ENCODE measurements around the gene SYTL1. TPM values are rescaled to one million over a fixed set of nuclear protein-coding genes. Genes with fewer than 3 reads are reported as not detected.
A peak's percentile ranks its signal among the peaks of the same experiment; 100 is the strongest.

SYTL1 gene
- total RNA-seq, 4 donors from 2014 or later = 12.4 to 23.9 (median 18.4) TPM

DNA sequence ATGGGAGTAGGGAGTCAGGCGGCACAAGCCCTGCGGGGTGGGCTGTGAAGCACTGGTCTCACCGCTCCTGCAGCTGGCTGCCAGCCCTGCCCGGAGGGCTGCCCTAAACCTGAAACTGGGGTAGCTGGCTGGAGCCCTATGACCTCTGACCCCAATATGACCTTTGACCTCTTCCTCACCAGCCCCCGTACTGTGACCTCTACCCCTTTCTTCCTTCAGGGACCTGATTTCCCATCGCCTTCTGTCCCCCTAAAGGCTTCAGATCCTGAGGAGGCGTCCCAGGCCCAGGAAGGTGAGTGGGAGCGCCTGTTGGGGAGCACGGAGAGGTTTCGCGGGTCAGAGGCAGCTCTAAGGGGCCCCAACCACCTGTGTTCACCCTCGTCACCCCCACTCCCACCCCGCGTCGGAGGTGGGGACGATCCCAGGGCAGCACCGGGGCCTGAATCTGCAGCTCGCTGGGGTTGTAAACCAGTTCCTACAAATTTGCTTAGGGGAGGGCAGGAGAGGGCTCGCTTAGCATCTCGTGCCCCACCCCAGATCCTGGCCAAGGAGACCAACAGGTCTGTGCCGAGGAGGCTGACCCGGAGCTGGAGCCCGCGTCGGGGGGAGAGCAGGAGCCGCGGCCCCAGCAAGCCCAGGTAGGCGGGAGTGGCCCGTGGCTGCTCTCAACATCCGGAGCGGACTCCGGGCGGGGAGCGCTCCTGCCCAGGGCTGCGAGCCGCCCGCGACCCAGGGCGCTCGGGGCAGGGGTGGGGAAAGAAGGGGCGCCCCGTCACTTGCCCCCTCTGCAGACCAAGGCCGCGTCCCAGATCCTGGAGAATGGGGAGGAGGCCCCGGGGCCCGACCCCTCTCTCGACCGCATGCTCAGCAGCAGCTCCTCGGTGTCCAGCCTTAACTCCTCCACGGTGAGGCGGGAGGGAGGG, 7.3 kb downstream of the SYTL1 start:
- Histone ChIP-seq H3K9me3 (no peaks in the 10 kb centered on the region), H3K27me3 (no peaks in the 10 kb centered on the region), H3K27ac (no peak overlapping the region), H3K4me1 (peaks cover 19 to 29% of the 10 kb centered on the region in 2 donors), H3K4me3 (replicated peaks in 1 of 3) (peak overlapping the region in 1 of 3 donors; percentile 31), H3K36me3 (no peaks in the 10 kb centered on the region)
- intact Hi-C loops (cut with DNase I) = no loop called here
- DNase-seq = peak; percentile 77 to 79
- no peak for TF ChIP-seq POLR2A (IDR thresholded peaks at IDR 0.05)
- TF ChIP-seq CTCF (IDR thresholded peaks at IDR 0.05) = no peak
- WGBS, 2 donors = 38 to 44% methylated on average over 16 to 29 of the region's 51 CpGs

DNA sequence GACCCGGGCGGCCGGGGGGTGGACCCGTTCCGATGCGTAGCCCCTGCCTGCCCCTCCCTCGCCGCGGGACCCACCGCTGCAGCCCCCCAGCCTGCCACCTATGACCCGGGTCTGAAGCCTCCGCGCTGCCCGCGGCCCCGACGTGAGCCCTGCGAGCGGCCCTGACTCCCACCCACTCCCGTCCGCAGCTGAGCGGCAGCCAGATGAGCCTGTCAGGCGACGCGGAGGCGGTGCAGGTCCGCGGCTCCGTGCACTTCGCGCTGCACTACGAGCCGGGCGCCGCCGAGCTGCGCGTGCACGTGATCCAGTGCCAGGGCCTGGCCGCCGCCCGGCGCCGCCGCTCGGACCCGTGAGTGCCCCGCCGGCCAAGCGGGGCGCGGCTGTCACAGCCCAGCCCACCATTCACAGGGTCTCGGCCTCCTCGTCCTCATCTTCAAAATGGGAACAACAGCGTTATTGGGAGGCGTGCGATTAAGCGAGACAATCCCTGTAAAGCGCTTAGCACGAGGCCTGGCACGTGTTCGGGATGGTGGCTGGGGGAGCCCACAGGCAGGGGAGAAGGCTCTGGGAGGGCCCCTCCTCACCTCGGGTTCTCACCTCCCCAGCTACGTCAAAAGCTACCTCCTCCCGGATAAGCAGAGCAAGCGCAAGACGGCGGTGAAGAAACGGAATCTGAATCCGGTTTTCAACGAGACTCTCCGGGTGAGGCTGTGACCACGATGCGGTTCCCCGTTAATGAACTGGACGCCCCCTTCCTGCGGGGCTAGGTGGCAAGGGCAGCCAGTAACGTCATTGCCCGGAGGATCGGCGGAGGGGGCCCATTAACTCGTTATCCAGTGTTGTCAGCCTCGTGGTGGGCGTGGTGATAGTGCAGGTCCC, 8.2 kb downstream of the SYTL1 start:
- TF ChIP-seq CTCF (IDR thresholded peaks at IDR 0.05) (no peak), POLR2A (IDR thresholded peaks at IDR 0.05) (peak in 1 of 2 donors; percentile 7)
- Histone ChIP-seq H3K27me3 (no peaks in the 10 kb centered on the region), H3K4me3 (replicated peaks in 1 of 3) (peak overlapping the region in 1 of 3 donors; percentile 31), H3K27ac (no peak overlapping the region), H3K4me1 (peaks cover 19 to 29% of the 10 kb centered on the region in 2 donors), H3K36me3 (peaks cover 0 to 2% of the 10 kb centered on the region in 2 donors), H3K9me3 (no peaks in the 10 kb centered on the region)
- intact Hi-C loops (cut with DNase I) = no loop called here
- DNase-seq = peak; percentile 76 to 79
- WGBS, 2 donors = 45 to 54% methylated on average over 29 to 33 of the region's 84 CpGs

DNA sequence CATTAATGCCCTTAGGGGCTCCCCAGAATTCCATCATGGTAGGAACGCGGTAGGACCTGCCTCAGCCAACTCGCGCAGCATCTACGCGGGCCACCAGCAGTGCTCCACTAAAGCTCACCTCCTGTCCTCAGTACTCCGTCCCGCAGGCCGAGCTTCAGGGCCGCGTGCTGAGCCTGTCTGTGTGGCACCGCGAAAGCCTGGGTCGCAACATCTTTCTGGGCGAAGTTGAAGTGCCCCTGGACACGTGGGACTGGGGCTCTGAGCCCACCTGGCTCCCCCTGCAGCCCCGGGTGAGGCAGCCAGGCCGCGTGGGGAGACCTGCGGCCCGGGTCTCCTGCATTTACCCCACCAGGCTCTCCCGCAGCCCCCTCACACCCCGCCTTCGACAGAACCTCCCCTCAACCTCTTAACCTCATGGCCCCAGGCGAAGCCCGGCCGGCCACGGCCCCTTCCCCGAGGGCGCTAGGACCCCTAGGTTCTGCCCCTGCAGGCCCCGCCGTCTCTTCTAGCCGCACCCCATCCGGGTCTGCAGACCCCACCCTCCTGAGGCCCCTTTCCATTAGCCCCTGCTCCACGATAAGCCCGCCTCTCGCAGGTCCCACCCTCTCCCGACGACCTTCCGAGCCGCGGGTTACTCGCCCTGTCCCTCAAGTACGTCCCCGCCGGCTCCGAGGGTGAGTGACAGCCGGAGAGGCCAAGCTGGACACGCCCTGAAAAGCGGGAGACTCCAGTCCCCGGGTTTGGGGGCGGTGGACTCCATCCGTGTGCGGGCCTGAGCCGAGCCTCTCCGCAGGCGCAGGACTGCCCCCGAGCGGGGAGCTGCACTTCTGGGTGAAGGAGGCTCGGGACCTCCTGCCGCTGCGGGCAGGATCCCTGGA, 9.1 kb downstream of the SYTL1 start:
- intact Hi-C loops (cut with DNase I) = no loop called here
- peak overlapping the region in 1 of 3 donors; percentile 8 for H3K27ac ChIP-seq
- no peak for TF ChIP-seq POLR2A (IDR thresholded peaks at IDR 0.05)
- no peak for TF ChIP-seq CTCF (IDR thresholded peaks at IDR 0.05)
- no peaks in the 10 kb centered on the region for H3K27me3 ChIP-seq
- H3K36me3 ChIP-seq = peaks cover 3 to 7% of the 10 kb centered on the region in 2 donors
- peak; percentile 65 for DNase-seq
- H3K9me3 ChIP-seq = no peaks in the 10 kb centered on the region
- peaks cover 19 to 29% of the 10 kb centered on the region in 2 donors for H3K4me1 ChIP-seq
- WGBS, 2 donors = 42 to 43% methylated on average over 32 to 53 of the region's 62 CpGs
- H3K4me3 ChIP-seq (replicated peaks in 1 of 3) = no peak overlapping the region

- 59 to 74% methylated on average over 6 to 8 of the region's 8 CpGs for WGBS, 2 donors
- Histone ChIP-seq H3K36me3 (peaks cover 10 to 15% of the 10 kb centered on the region in 2 donors), H3K9me3 (no peaks in the 10 kb centered on the region), H3K27ac (no peak overlapping the region), H3K4me3 (replicated peaks in 1 of 3) (no peak overlapping the region), H3K27me3 (no peaks in the 10 kb centered on the region), H3K4me1 (peaks cover 19 to 29% of the 10 kb centered on the region in 2 donors)
- intact Hi-C loops (cut with DNase I) = no loop called here
- DNase-seq = no peak
- TF ChIP-seq POLR2A (IDR thresholded peaks at IDR 0.05) = no peak
- TF ChIP-seq CTCF (IDR thresholded peaks at IDR 0.05) = no peak
These were observed 9.8 kb downstream of the SYTL1 start for GRCh38 chr1:27351541-27352107.

Measured in thyroid gland (tissue), 4 donors.